NCI-H2107 treated with DMSO at 0.1 percent for 48 hours (cell line): Measurements from ENCODE around the gene TTR.

Experiments
- DNase-seq: peaks from one replicate; lab custom pipeline; 2025; ENCODE audit not compliant: unreplicated experiment; lab: John Stamatoyannopoulos, UW

The TTR gene

DNA sequence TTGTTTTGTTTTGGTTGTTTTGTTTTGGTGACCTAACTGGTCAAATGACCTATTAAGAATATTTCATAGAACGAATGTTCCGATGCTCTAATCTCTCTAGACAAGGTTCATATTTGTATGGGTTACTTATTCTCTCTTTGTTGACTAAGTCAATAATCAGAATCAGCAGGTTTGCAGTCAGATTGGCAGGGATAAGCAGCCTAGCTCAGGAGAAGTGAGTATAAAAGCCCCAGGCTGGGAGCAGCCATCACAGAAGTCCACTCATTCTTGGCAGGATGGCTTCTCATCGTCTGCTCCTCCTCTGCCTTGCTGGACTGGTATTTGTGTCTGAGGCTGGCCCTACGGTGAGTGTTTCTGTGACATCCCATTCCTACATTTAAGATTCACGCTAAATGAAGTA lies at the start of gene TTR:
Gene TTR, plus strand, starts transcription at position 250 of the 400 bp plus-strand sequence. Its CDS starts 26 bp downstream, at position 276.
- DNase-seq, result no peak

DNA sequence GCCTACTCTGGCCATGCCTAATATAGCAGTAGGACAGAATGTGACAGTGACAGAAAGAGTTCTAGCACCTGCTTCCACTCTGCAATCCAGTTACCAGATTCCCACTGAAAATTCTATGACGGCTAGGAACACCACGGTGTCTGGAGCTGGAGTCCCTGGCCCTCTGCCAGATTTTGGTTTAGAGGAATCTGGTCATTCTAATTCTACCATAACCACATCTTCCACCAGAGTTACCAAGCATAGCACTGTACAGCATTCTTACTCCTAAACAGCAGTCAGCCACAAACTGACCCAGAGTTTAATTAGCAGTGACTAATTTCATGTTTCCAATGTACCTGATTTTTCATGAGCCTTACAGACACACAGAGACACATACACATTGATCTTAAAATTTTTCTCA lies 45.2 kb upstream of the TTR start:
- DNase-seq, result no peak

DNA sequence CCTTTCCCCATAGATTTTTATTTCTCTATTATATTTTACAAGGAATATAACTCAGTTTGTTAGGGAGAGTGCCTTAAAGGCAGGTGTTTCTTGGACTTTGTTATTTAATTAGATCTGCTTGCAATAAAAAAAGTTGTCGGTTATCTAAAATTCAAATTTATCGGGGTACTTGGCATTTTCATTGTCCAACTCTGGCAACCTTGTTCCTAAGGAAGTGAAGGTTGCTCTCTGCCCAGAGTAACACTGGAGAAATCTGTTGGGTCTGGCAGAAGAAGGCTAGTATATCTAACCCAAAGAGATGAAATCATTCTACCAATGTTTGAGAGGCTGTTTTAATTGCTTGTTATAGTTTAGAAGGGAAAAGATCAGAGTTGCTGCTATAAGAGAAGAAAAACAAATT lies 42.8 kb upstream of the TTR start:
- no peak for DNase-seq

DNA sequence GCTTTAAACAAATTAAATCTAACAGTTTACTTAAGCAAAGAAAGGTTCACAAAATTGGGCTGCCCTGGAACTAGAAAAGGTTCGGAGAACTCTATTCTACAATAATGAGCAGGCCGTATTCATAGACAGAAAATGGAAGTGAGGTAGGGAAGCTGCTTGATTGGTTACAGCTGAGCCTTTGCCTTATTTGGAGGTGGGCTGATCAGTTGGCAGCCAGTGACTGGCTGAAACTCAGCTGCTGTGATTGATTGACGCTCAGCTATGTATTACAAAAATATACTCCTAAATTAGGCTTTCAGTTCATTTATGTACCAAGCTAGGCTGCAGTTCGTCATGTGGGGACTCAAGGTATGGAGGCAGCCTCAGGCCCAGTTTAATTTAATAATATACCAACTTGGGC lies 42.3 kb upstream of the TTR start:
- no peak for DNase-seq

DNA sequence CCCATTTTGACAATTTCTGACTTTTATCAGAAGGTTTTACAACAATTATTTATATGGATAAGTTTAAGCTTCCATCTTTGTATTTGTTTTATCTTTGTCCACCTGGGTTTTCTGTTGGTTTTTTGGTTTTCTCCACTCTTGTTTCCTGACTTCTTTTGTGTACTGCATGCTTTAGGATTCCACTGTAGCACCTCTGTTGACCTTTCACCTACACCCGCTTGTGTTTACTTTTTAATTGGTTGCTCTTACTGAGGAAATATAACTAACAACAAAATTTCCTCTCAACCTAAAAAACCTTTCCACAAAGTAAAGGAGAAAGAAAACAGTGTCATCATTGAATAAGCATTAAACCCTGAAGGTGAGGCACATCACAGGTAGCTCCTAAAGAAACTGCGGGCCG lies 39.8 kb upstream of the TTR start:
- no peak for DNase-seq

DNA sequence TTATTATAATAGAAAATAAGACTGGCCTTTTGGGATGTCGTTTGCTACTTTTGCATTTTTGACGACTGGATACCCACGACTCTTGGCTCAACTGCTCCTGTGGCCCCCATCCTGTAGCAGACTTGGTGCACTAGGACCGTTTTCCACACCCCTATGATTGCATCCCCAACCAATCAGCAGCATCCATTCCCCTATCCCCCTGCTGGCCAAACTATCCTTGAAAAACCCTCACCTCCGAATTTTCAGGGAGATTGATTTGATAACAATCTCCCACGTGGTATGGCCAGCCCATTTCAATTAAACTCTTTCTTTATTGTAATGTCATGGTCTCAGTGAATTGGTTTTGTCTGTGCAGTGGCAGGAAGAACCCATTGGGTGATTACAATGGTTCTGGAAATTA lies 37.9 kb upstream of the TTR start:
- DNase-seq, result no peak

DNA sequence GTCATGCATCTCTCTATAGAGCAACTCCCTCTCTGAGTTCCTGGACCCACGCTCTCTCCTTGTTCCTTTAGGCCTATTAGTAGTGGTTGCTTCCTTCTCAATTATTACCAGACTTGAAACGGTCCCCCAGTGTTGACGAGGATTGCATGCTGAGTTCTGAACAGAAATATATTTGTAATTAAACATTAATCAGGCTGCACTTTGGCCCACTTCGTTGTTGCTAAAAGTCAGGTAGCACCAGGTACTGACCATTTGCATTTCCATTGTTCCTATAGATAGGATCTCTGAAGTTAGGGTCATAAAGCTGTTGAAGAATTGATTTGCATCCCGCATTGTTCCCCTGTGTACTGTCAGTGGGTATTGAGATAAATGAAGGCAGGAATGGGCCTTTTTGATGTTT lies 36.9 kb upstream of the TTR start:
- no peak for DNase-seq

DNA sequence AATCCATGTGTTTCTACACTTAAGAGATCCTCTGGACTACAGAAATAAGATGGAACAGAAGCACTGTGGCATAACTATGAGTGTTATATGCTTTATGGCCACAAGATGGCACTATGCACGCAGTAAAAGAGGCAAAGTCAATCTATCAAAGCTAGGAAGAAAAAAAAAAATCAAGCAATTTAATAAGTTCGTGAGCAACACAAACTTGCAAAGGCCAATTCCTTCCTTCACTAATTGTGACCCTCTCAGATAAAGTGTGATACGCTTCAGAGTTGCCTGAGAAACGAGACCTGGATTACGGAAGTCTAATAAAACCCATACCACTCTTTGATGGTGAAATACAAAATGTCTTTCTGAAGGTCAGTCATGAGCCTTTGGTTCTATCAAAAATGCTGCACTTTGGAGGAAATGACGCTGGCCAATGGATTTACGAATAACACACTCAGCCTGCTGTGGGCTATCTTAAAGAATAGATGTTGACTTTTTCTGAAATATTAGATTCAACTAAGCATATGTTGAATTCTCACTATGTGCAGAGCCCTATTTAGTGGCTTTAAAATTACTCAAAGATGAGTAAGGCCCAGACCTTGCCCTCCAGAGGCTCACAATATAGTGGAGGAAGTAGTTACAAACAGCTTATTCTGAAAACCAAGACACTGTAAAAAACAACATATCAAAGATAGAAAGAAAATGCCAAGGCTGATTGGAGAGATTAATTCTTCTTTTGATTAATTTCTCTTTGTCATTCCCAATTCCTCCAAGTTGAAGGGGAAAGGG lies 35.5 kb upstream of the TTR start:
- DNase-seq, result peak; percentile 11

DNA sequence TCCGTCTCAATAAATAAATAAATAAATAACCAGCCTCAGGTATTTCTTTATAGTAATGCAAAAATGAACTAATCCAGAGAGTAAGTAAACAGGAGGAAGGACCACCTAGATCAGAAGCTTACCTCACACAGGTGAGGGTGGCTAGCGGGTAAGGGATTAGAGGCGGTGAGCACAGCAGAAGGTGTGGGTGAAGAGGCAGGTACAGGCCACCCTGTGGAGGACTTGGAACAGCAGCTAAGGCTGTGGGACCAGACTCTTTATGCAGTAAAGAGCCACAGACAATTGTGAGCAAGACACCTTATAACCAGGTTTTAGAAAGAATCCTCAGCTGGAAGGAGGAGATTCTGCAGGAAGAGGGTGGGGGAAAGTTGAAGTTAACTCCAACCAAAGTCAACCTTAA lies 34.2 kb upstream of the TTR start:
- DNase-seq, result no peak

DNA sequence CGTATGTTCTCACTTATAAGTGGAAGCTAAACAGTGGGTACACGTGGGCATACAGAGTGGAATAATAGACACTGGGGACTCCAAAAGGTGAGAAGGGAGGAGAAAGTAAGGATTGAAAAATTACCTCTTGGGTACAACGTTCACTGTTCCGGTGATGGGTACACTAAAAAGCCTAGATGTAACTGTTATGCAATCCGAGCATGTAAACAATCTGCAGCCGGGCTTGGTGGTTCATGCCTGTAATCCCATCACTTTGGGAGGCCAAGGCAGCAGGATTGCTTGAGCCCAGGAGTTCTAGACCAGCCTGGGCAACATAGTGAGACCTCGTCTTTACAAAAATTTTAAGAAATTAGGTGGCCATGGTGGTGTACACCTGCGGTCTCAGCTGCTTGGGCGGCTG lies 33.1 kb upstream of the TTR start:
- DNase-seq, result no peak

DNA sequence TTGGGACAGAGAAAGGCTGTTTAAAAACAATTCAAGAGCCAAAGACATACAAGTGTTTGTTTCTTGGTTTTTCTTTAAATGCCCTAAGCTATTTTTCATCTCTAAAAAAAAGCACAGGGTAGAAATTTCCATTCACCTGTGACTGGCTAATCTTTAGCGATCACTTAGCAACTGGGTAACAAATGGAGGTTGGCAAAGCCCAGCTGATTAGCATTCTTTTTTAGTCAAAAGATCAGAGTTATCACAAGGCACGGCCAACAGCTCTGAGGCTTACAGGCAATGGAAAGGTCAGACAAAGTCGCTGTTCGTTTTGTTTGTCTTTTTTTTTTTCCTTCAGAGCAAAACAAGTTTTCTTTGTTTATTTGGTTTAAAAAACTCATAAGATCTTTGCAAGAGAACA lies 29.0 kb upstream of the TTR start:
- no peak for DNase-seq

DNA sequence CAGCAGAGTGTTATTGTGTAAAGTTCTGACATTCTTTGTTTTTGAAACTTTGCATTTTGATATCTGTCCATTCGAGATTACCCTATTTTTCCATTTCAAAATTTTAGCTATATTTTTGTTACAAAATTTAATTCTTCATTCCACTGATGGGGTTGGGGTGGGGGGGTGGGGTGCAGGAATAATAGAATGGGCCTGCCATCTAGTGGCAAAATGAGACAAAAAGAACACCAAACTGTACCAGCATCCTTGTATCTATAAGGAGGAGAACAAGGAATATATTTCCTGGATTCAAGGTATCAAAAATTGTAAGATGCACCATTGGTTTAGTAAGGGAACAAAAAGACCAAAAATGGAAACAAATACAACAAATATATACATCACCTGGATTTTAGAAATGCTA lies 27.9 kb upstream of the TTR start:
- DNase-seq, result no peak

DNA sequence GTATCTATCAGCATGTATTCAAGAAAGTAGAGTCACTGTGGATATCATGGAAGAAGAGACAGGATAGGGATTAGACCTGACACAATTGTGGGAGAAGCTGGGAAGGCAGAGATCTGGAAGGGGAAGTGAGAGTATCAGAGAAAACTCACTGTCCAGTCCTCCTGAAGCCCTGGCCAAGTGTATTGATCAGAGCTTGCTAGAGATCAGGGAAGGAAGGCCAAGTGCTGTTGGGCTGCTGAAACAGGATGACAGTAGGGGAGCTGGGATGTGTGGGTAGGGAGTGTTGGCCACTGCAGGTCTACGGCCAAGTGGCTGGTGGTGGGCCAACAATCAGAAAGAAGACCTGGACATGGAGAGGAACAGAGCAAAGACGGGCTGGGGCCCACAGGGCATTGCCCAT lies 26.3 kb upstream of the TTR start:
- no peak for DNase-seq

DNA sequence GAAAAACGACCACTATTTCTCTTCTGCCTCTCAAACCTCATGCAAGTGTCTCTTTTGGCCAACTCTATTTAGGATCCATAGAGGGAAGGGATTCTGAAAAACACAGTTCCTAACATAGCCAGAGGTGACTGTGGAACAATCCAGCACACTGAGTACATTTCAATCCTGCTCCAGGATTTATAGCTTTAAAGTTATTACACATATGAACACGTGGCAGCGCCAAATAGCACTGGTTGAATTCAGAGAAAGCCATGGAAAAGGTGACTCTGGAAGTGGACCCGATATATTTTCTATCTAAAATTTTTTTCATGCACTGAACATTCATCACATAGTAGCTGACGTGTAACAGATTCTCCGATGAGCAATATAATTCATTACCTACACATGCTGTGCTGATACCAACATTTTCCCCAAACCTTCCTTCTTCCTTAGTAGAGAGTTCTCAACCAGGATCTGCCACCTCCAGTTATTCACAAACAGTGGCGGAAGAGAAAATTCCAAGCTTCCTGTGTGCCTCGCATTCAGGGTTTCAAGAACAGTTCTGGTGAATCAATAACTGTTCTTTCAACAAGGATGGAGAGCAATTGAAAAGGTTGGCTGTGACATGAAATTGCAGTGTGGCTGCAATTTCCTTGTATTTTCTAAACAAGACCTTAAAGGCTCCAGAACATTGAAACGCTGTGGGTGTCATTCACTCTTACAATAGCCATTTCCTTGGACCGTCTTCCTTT lies 25.7 kb upstream of the TTR start:
- DNase-seq, result no peak

DNA sequence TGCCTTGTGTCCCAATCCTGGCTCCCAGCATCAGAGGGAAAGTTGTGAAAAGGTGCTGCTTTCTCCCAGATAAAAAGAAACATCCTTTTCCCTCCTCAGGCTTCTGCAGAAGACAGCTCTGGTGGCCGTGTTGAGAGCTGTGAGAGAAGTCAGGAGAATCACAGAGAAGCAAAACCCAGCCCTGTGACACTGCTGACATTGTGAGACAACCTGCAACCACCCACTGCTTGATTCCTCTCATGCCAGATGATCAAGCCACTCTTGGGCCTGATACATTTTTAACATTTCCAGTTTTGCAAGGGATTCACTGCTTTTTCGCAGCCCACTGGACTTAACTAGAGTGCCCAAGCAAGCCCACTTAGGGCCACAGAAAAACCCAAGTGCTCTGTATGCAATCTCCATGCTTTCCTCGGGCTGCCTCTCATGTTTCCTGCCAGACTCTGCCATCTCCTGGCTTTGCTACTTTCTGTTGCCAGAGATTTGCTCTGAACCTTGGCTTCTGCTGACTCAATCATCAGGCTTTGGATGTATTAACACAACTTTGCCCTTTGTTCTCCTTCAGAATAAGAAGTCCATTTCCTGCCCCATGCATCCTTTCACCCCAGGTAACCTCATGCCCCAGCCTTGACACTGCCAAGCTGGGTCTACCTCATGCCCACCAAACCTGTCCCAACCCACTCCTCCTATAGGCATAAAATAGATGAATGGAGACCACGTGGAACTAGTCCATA lies 24.9 kb upstream of the TTR start:
- no peak for DNase-seq

DNA sequence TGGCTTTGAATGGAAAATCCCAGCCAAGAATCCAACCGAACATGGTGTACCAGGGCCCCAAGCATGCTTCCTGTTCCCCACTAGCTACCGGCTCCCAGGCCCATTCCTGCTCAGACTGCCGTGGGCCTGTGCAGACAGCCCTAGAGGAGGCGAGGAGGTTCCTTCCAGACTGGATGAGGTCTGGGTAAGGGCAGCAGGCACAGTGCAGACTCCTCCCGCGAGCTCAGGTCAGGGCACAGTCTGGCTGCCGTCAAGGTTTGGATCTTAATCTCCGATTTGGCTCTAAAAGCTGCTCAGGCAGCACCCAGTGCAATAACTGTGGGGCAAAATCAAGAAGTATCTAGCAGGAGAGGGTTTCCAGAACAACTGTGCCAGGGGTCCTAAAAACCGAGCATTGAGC lies 19.3 kb upstream of the TTR start:
- no peak for DNase-seq

DNA sequence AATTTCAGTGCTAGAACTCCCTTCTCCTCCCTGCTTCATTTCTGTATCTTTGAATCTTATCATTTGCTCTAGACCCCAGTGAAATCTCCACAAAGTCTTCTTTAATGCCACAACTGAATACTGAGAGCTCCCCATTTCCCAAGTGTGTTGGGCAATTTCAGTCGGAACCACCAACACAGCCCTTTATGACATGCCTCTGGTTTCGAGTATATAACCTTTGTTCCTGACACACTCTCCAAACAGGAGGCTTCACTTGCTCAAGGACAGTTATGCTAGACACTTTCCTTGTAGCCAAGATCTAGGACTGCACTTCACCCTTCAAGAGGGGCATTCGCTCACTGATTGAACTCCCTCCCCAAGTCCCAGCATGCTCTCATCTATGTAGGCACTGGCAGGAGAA lies 18.6 kb upstream of the TTR start:
- no peak for DNase-seq

DNA sequence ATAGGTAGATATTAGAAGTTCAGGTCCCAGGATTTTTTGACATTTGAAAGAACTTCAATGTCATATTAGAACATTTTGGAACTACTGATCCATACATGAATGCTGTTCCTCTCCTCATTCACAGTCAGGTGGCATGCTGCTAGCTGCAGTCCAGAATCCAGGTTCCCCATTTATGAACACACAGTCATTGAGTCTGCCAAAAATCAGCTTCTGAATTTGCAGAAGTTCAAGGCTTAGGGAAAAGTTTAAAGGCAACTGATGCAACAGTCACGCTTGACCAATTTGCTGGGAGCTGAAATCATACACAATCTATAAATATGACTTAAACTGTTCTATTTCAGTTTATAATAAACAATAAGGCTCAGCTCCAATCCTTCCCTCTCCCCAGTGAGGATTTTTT lies 17.3 kb upstream of the TTR start:
- DNase-seq, result no peak

DNA sequence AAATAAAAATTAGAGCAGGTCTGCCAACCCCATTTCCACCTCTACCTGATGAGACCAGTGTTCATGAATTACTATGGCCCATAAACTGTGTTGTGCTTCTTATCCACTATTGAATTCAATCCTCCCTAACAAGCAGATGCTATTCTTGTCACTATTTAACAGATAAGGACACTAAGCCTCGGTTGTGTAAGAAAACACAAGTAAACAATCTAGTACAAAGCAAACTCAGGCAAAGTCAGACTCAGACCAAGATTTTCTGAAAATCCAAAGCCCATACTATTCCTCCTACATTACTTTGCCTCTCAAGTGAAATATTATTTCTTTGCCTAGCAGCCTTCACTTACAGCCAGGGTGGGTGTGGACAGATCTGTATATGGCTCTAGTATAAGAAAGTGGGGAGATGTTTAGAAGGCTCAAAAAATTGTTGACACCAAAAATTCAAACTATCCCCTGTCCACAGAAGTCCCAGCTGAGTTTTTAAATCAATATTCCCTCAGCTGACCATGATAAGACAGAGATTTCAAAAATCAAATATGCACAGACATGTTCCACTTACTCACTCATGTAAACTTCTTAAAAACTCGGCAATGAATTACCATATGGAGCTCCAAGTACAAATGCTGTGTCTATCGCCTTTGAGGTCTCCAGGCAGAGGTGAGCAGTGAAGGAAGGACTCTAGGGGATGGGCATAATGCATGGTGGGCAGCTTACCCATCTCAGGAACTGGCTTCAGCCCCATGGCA lies 16.0 kb upstream of the TTR start:
- DNase-seq, result no peak

DNA sequence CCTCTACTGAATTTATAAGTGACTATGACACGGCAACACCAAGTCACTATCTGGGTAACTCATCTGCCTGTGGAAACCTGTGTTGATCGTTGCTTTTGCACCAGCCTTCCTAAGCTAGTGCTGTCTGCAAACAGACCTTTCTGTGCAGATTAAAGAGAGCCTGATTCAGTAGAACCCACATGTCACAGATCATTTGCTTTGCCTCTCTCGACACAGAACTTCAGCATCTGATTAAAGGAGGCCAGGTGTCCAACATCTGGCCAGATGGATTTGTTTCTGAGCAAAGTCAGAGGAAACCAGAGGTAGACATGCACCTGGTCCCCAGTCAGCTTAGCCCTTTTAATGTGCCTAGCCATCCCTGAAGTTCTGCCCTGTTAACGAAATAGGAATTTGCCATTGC lies 15.0 kb upstream of the TTR start:
- DNase-seq, result no peak

DNA sequence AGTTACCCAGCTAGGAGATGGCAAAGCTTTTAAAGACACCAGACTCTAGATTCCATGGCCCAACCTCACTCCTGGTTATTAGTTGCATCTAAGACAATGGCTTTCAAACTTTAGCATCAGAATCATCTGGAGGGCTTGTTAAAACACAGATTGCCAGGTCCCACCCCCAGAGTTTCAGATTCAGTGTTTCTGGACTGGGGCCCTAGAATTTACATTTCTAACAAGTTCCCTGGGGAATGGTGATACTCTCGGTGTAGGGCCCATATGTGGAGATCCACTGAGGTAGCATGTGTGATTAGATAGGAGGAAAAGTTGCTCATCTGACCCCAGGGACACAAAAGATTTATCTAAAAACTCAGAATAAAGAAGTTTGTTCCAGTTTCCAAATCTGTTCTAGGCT lies 14.5 kb upstream of the TTR start:
- DNase-seq, result no peak
